PC-9 (cell line): Measurements from ENCODE around the gene HMGCS1. TPM values are rescaled to one million over a fixed set of nuclear protein-coding genes. Genes with fewer than 3 reads are reported as not detected.

Experiments
- BruUV-seq: library from RNA; stranded (reverse); fragments of 400-500 nt; replicated peaks from 2 replicates; lab custom pipeline; 2021; lab: Mats Ljungman, UMichigan
- CTCF ChIA-PET: fragments of 300-600 bp; sonication (Branson Sonifier 250); formaldehyde crosslinking; loops from one replicate; lab custom pipeline; 2022; ENCODE audit warnings: antibody characterized with exemption; lab: Charles Lee
- POLR2A ChIA-PET: fragments of 300-600 bp; sonication (Branson Sonifier 250); formaldehyde crosslinking; loops from one replicate; lab custom pipeline; 2022; ENCODE audit warnings: antibody characterized with exemption; ENCODE audit not compliant: unreplicated experiment; lab: Charles Lee
- DNase-seq, 2 experiments: peaks; one replicate each; pipeline versions ENCODE4 v3.0.0 to v3.0.0-alpha.2; 2015 to 2022; ENCODE audit warnings: mixed read lengths in 1 of 2
- H2AFZ ChIP-seq: fragments of 200-600 bp; sonication (generic); 2 replicates; pipeline ENCODE4 v1.8.1; 2017; ENCODE audit warnings: antibody characterized with exemption
- H3F3A ChIP-seq: fragments of 200-600 bp; sonication (generic); 2 replicates; pipeline ENCODE4 v1.8.1; 2017; ENCODE audit warnings: antibody characterized with exemption, mild to moderate bottlenecking, low read depth; ENCODE audit not compliant: insufficient read depth
- H3K27ac ChIP-seq: fragments of 200-600 bp; sonication (generic); 2 replicates; pipeline ENCODE4 v1.6.1; 2016; ENCODE audit warnings: mixed run types
- H3K27me3 ChIP-seq: fragments of 200-600 bp; sonication (generic); 2 replicates; pipeline ENCODE4 v1.6.1; 2016; ENCODE audit warnings: low read depth, mixed run types; ENCODE audit not compliant: insufficient read depth
- H3K36me3 ChIP-seq: fragments of 200-600 bp; sonication (generic); 2 replicates; pipeline ENCODE4 v1.6.1; 2016; ENCODE audit warnings: low read depth, mixed run types
- H3K4me1 ChIP-seq: fragments of 200-600 bp; sonication (generic); replicated peaks from 2 replicates; pipeline ENCODE4 v1.6.1; 2016; ENCODE audit warnings: mixed run types; ENCODE audit not compliant: insufficient read depth
- H3K4me2 ChIP-seq: fragments of 200-600 bp; sonication (generic); 2 replicates; pipeline ENCODE4 v1.6.1; 2017; ENCODE audit warnings: mixed run types
- H3K4me3 ChIP-seq: fragments of 200-600 bp; sonication (generic); 2 replicates; pipeline ENCODE4 v1.6.1; 2016; ENCODE audit warnings: mixed run types
- H3K79me2 ChIP-seq: fragments of 200-600 bp; sonication (generic); 2 replicates; pipeline ENCODE4 v1.6.1; 2017; ENCODE audit warnings: low read depth, mixed run types
- H3K9me2 ChIP-seq: fragments of 200-600 bp; sonication (generic); 2 replicates; pipeline ENCODE4 v1.8.1; 2017; ENCODE audit warnings: mild to moderate bottlenecking; ENCODE audit not compliant: insufficient read depth
- H3K9me3 ChIP-seq: fragments of 200-600 bp; sonication (generic); 2 replicates; pipeline ENCODE4 v1.8.1; 2016; ENCODE audit warnings: low read depth; ENCODE audit not compliant: insufficient read depth
- H4K20me1 ChIP-seq: fragments of 200-600 bp; sonication (generic); 2 replicates; pipeline ENCODE4 v1.8.1; 2017; ENCODE audit not compliant: insufficient read depth
- EZH2 ChIP-seq: fragments of 200-600 bp; sonication (generic); IDR thresholded peaks from 2 replicates; pipeline ENCODE4 v1.8.0; 2017; ENCODE audit warnings: antibody characterized with exemption, low read depth
- intact Hi-C: fragments of 100-400 bp; cut with micrococcal nuclease; formaldehyde crosslinking; loops from one replicate; pipeline ENCODE4 v1.10.0; 2022; ENCODE audit not compliant: unreplicated experiment
- total RNA-seq: library from RNA; stranded (reverse); gene quantifications from 2 replicates; pipeline ENCODE4 v1.2.3, GENCODE V29; 2021
- TF ChIP-seq, protein P1 (sequence below): fragments of 200-600 bp; sonication (generic); conservative IDR thresholded peaks from 2 replicates; pipeline ENCODE4 v1.6.1; 2017; ENCODE audit warnings: mixed run types, antibody characterized with exemption, mild to moderate bottlenecking, moderate library complexity

HMGCS1 gene
- total RNA-seq, 1 experiment from 2014 or later, result 189 TPM

DNA sequence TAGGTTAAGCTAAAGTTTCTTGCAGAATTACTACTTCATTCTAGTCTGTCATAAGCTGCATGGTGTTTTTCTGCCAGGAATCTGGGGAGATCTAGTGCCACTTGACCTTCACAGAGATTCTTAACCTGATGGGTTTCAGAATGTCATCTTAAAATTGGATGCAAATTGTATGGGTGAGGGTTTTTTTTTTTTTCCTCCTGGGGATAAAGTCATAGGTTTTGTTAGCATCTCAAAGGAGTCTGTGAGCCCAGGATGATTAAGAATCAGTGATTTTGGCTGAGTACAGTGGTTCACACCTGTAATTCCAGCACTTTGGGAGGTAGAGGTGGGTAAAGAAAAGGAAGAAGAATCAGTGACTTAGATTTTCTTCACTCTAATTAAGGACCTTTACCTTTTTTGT lies 69.9 kb downstream of the HMGCS1 start:
- Histone ChIP-seq H2AFZ (no peak overlapping the region), H3K4me2 (no peak overlapping the region), H3K27ac (no peak overlapping the region), H3K79me2 (no peaks in the 10 kb centered on the region), H3K9me3 (no peaks in the 10 kb centered on the region), H4K20me1 (no peaks in the 10 kb centered on the region), H3F3A (no peaks in the 10 kb centered on the region), H3K36me3 (no peaks in the 10 kb centered on the region), H3K9me2 (no peaks in the 10 kb centered on the region), H3K27me3 (peaks cover 15% of the 10 kb centered on the region; the same call in 1 of the 2 replicates), H3K4me1 (no peaks in the 10 kb centered on the region), H3K4me3 (no peak overlapping the region)
- TF ChIP-seq, protein P1, sequence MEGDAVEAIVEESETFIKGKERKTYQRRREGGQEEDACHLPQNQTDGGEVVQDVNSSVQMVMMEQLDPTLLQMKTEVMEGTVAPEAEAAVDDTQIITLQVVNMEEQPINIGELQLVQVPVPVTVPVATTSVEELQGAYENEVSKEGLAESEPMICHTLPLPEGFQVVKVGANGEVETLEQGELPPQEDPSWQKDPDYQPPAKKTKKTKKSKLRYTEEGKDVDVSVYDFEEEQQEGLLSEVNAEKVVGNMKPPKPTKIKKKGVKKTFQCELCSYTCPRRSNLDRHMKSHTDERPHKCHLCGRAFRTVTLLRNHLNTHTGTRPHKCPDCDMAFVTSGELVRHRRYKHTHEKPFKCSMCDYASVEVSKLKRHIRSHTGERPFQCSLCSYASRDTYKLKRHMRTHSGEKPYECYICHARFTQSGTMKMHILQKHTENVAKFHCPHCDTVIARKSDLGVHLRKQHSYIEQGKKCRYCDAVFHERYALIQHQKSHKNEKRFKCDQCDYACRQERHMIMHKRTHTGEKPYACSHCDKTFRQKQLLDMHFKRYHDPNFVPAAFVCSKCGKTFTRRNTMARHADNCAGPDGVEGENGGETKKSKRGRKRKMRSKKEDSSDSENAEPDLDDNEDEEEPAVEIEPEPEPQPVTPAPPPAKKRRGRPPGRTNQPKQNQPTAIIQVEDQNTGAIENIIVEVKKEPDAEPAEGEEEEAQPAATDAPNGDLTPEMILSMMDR, result no peak
- no peak for TF ChIP-seq EZH2
- POLR2A ChIA-PET, result no interaction called here
- intact Hi-C loops, result no loop called here
- BruUV-seq, result no TSS peak
- DNase-seq, result no peak
- CTCF ChIA-PET, result no interaction called here

DNA sequence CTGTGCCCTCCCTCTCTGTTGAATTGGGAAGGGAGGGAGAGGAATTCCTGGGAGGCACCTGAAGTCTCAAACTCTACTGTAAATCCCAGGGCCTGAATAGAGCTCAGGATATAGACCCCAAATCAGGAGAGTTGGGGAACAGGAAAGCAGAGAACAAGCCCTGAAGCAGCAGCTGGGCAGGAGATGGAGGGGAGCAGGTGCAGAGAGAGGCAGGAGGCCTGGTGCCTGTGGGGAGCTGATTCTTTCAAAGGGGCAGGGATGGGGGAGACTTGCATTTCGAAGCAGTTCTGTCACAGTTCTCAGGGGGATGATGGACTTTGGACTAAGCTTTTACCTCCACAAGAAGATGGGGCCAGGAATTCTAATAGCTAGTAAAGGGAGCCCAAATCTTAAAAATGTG lies 71.0 kb downstream of the HMGCS1 start:
- ChIA-PET CTCF (no interaction called here), POLR2A (no interaction called here)
- H3K9me2 ChIP-seq, result no peaks in the 10 kb centered on the region
- intact Hi-C loops, result no loop called here
- no peak for DNase-seq
- H3K4me1 ChIP-seq, result no peaks in the 10 kb centered on the region
- TF ChIP-seq, protein P1, result no peak
- no peak for TF ChIP-seq EZH2
- H3K36me3 ChIP-seq, result no peaks in the 10 kb centered on the region
- no peaks in the 10 kb centered on the region for H3K9me3 ChIP-seq
- no peaks in the 10 kb centered on the region for H3F3A ChIP-seq
- BruUV-seq, result no TSS peak
- no peak overlapping the region for H3K27ac ChIP-seq
- H4K20me1 ChIP-seq, result no peaks in the 10 kb centered on the region
- no peak overlapping the region for H3K4me3 ChIP-seq
- no peaks in the 10 kb centered on the region for H3K79me2 ChIP-seq
- H3K27me3 ChIP-seq, result peaks cover 15% of the 10 kb centered on the region; the same call in 1 of the 2 replicates
- H3K4me2 ChIP-seq, result no peak overlapping the region
- H2AFZ ChIP-seq, result no peak overlapping the region

Other genes with a start within 250 kb of the HMGCS1 start
- gene ZNF131, start 192.5 kb downstream of the HMGCS1 start, total RNA-seq, result 79.5 and 82.4 TPM in 2 replicates
- 0.26 and 0.45 TPM in 2 replicates for gene NIM1K, start 121.2 kb downstream of the HMGCS1 start, total RNA-seq
- 2.2 and 4.3 TPM in 2 replicates for gene CCL28, start 99.0 kb upstream of the HMGCS1 start, total RNA-seq
- 22.0 and 30.2 TPM in 2 replicates for gene TMEM267, start 170.5 kb upstream of the HMGCS1 start, total RNA-seq
- gene C5orf34, start 201.7 kb upstream of the HMGCS1 start, total RNA-seq, result 16.0 and 22.6 TPM in 2 replicates
- gene PAIP1, start 243.7 kb upstream of the HMGCS1 start, total RNA-seq, result 183 and 191 TPM in 2 replicates